Fibroblast of the aortic adventitia (primary cell): Measurements from ENCODE around the gene ELP2. TPM values are rescaled to one million over a fixed set of nuclear protein-coding genes. Genes with fewer than 3 reads are reported as not detected.

ENCODE experiments used
- DNase-seq: peaks from one replicate; pipeline ENCODE4 v3.0.0-alpha.2; 2010; ENCODE audit warnings: low read depth
- H3K4me3 ChIP-seq: 2 replicates; pipeline ENCODE4 v1.5.1; 2011; ENCODE audit warnings: low read depth, mild to moderate bottlenecking, control low read depth, low read length, moderate library complexity
- CTCF ChIP-seq: IDR thresholded peaks from 2 replicates; pipeline ENCODE4 v1.5.1; 2011; ENCODE audit warnings: mild to moderate bottlenecking, low read length, control low read depth, inconsistent platforms; ENCODE audit not compliant: insufficient read depth
- total RNA-seq: library from RNA; depleted of rRNA; stranded (reverse); fragments of >200 nt; gene quantifications from 2 replicates; pipeline ENCODE4 v1.2.3, GENCODE V29; 2012; ENCODE audit warnings: low replicate concordance

The ELP2 gene
- total RNA-seq, 1 donor = 83.3 TPM

- H3K4me3 ChIP-seq = no peak overlapping the region
- DNase-seq = no peak
- TF ChIP-seq CTCF = no peak
These were observed 13.1 kb downstream of the ELP2 start for GRCh38 chr18:36142751-36143150.

GRCh38 chr18:36143391-36143790 lies 13.7 kb downstream of the ELP2 start:
- no peak for DNase-seq
- H3K4me3 ChIP-seq = no peak overlapping the region
- TF ChIP-seq CTCF = no peak

GRCh38 chr18:36149514-36150289 lies 20.0 kb downstream of the ELP2 start:
- no peak for DNase-seq
- TF ChIP-seq CTCF = no peak
- H3K4me3 ChIP-seq = no peak overlapping the region

GRCh38 chr18:36152781-36153180 lies 23.1 kb downstream of the ELP2 start:
- no peak for DNase-seq
- no peak for TF ChIP-seq CTCF
- no peak overlapping the region for H3K4me3 ChIP-seq

- no peak for TF ChIP-seq CTCF
- no peak overlapping the region for H3K4me3 ChIP-seq
- DNase-seq = peak; percentile 90
These were observed 23.5 kb downstream of the ELP2 start for GRCh38 chr18:36153203-36153602.

GRCh38 chr18:36153771-36154170 lies 24.1 kb downstream of the ELP2 start:
- TF ChIP-seq CTCF = no peak
- DNase-seq = peak; percentile 36
- H3K4me3 ChIP-seq = no peak overlapping the region
